Esophagus muscularis mucosa (tissue), 4 donors: ENCODE data around the gene METTL14. TPM values are rescaled to one million over a fixed set of nuclear protein-coding genes. Genes with fewer than 3 reads are reported as not detected.

Experiments
- DNase-seq: peaks from one replicate; pipeline ENCODE4 v3.0.0-alpha.2; 2017; ENCODE audit errors: extremely low spot score
- H3K27ac ChIP-seq, 4 donors: fragments of 200-600 bp; sonication (generic); replicated peaks in 1 of 4; 1 replicate in 3 of 4; 2 replicates in 1 of 4; pipeline ENCODE4 v1.5.1; 2016 to 2019; ENCODE audit warnings: mild to moderate bottlenecking in 1 of 4
- H3K27me3 ChIP-seq, 4 donors: fragments of 200-600 bp; sonication (generic); one replicate each; pipeline versions ENCODE4 v1.5.1 to v1.6.0; 2016 to 2019
- H3K36me3 ChIP-seq, 4 donors: fragments of 200-600 bp; sonication (generic); one replicate each; pipeline ENCODE4 v1.5.1; 2016 to 2019
- H3K4me1 ChIP-seq, 4 donors: fragments of 200-600 bp; sonication (generic); one replicate each; pipeline ENCODE4 v1.5.1; 2016 to 2019
- H3K4me3 ChIP-seq, 4 donors: fragments of 200-600 bp; sonication (generic); 1 replicate in 2 of 4; 2 replicates in 2 of 4; pipeline ENCODE4 v1.5.1; 2016 to 2019; ENCODE audit warnings: mild to moderate bottlenecking in 4 of 4, moderate library complexity in 1 of 4
- H3K9me3 ChIP-seq, 4 donors: fragments of 200-600 bp; sonication (generic); 1 replicate in 3 of 4; 2 replicates in 1 of 4; pipeline ENCODE4 v1.5.1; 2016 to 2019
- CTCF ChIP-seq, 3 experiments: fragments of 200-600 bp in 2 of 3; fragments of 450-650 bp in 1 of 3; sonication (generic) in 2 of 3; IDR thresholded peaks; one replicate each; pipeline ENCODE4 v1.5.1; 2017 to 2019; ENCODE audit warnings: antibody characterized with exemption in 3 of 3, mild to moderate bottlenecking in 2 of 3, moderate library complexity in 1 of 3
- EP300 ChIP-seq: sonication (generic); formaldehyde crosslinking; IDR thresholded peaks from one replicate; pipeline ENCODE4 v1.6.1; 2017; ENCODE audit warnings: antibody characterized with exemption
- POLR2A ChIP-seq: fragments of 450-650 bp; IDR thresholded peaks from one replicate; pipeline ENCODE4 v1.6.1; 2017; ENCODE audit warnings: antibody characterized with exemption, moderate library complexity, mild to moderate bottlenecking, low read depth
- POLR2AphosphoS5 ChIP-seq, 2 donors: sonication (generic); formaldehyde crosslinking; IDR thresholded peaks; one replicate each; pipeline ENCODE4 v1.6.1; 2017; ENCODE audit warnings: antibody characterized with exemption in 2 of 2
- WGBS: methylation state at CpG from one replicate; pipeline ENCODE4 v1.1.5; 2018; 5-methylcytosine and 5-hydroxymethylcytosine counted together
- intact Hi-C: fragments of 100-400 bp; cut with DNase I; formaldehyde crosslinking; loops from one replicate; pipeline ENCODE4 v1.15.1; 2023
- total RNA-seq, 4 donors: library from RNA; depleted of rRNA; stranded (reverse); fragments of >200 nt; gene quantifications; one replicate each; pipeline versions ENCODE4 v1.1.0 to v1.2.1, GENCODE V29; 2016

The METTL14 gene
- total RNA-seq, 4 donors from 2014 or later: 26.3 to 43.6 (median 29.5) TPM

GRCh38 chr4:118759481-118759880 lies 74.3 kb downstream of the METTL14 start:
- Histone ChIP-seq H3K4me3 (no peak overlapping the region), H3K36me3 (peaks cover 0 to 7% (median 2%) of the 10 kb centered on the region in 4 donors), H3K27me3 (no peaks in the 10 kb centered on the region), H3K27ac (peak overlapping the region; percentile 76 to 91 (median 82)), H3K9me3 (no peaks in the 10 kb centered on the region), H3K4me1 (peaks cover 59 to 100% (median 99%) of the 10 kb centered on the region in 4 donors)
- TF ChIP-seq POLR2AphosphoS5 (IDR thresholded peaks at IDR 0.05) (no peak), EP300 (no peak), POLR2A (no peak), CTCF (IDR thresholded peaks at IDR 0.05) (no peak)
- DNase-seq: no peak
- intact Hi-C loops: no loop called here
- 69% methylated on average over 2 of the region's 2 CpGs for WGBS

DNA sequence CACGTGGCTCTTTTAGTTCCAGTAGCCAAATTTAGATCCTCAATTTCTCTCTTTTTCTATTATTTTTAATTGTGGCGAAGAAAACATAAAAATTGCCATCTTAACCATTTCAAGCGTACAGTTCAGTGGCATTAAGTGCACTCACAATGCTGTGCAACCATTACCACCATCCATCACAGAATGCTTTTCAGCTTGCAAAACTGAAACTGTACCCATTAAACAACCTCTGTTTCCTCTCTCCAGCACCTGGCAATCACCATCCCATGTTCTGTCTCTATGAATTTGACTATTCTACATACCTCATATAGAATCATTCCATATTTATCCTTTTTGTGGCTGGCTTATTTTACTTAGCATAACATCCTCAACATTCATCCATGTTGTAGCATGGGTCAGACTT lies 74.9 kb downstream of the METTL14 start:
- Histone ChIP-seq H3K9me3 (no peaks in the 10 kb centered on the region), H3K4me1 (peaks cover 60 to 100% (median 97%) of the 10 kb centered on the region in 4 donors), H3K4me3 (no peak overlapping the region), H3K27ac (peak overlapping the region; percentile 76 to 91 (median 82)), H3K36me3 (peaks cover 0 to 10% (median 3%) of the 10 kb centered on the region in 4 donors), H3K27me3 (no peaks in the 10 kb centered on the region)
- DNase-seq: no peak
- 87% methylated on average over 3 of the region's 3 CpGs for WGBS
- intact Hi-C loops: loop anchor here (5.0 kb wide), 1 partner anchor 277 kb away; no protein-coding TSS in a partner anchor
- no peak for TF ChIP-seq POLR2AphosphoS5 (IDR thresholded peaks at IDR 0.05)

DNA sequence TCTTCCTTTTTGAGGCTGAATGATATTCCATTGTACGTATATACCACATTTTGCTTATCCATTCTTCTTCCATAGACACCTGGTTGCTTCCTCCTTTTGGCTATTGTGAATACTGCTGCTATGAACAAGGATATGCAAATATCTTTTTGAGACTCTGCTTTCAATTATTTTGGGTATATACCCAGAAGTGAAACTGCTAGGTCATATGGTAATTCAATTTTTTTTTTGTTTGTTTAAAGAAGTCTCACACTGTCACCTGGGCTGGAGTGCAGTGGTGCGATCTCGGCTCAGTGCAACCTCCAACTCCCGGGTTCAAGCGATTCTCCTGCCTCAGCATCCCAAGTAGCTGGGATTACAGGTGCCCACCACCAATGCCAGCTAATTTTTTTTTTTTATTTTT lies 75.3 kb downstream of the METTL14 start:
- H3K36me3 ChIP-seq: peaks cover 0 to 10% (median 3%) of the 10 kb centered on the region in 4 donors
- no peak for DNase-seq
- no peak for TF ChIP-seq POLR2AphosphoS5 (IDR thresholded peaks at IDR 0.05)
- TF ChIP-seq EP300: no peak
- no peak for TF ChIP-seq CTCF (IDR thresholded peaks at IDR 0.05)
- no peak for TF ChIP-seq POLR2A
- no peak overlapping the region for H3K4me3 ChIP-seq
- no peaks in the 10 kb centered on the region for H3K27me3 ChIP-seq
- H3K9me3 ChIP-seq: no peaks in the 10 kb centered on the region
- intact Hi-C loops: loop anchor here (5.0 kb wide), 1 partner anchor 277 kb away; no protein-coding TSS in a partner anchor
- WGBS: 97% methylated on average over 5 of the region's 5 CpGs
- peaks cover 57 to 100% (median 96%) of the 10 kb centered on the region in 4 donors for H3K4me1 ChIP-seq
- peak overlapping the region; percentile 76 to 91 (median 82) for H3K27ac ChIP-seq

- Histone ChIP-seq H3K4me3 (no peak overlapping the region), H3K9me3 (no peaks in the 10 kb centered on the region), H3K4me1 (peaks cover 57 to 100% (median 96%) of the 10 kb centered on the region in 4 donors), H3K27ac (peak overlapping the region; percentile 76 to 91 (median 82)), H3K36me3 (peaks cover 0 to 15% (median 6%) of the 10 kb centered on the region in 4 donors), H3K27me3 (no peaks in the 10 kb centered on the region)
- WGBS: 38% methylated on average over 2 of the region's 2 CpGs
- intact Hi-C loops: loop anchor here (5.0 kb wide), 1 partner anchor 276 kb away; no protein-coding TSS in a partner anchor
- no peak for TF ChIP-seq EP300
- no peak for TF ChIP-seq POLR2AphosphoS5 (IDR thresholded peaks at IDR 0.05)
- no peak for TF ChIP-seq CTCF (IDR thresholded peaks at IDR 0.05)
- TF ChIP-seq POLR2A: no peak
- no peak for DNase-seq
Measured at GRCh38 chr4:118761397-118762016, 76.3 kb downstream of the METTL14 start.

GRCh38 chr4:118762155-118762554 lies 77.0 kb downstream of the METTL14 start:
- WGBS: 63% methylated on average over 5 of the region's 5 CpGs
- Histone ChIP-seq H3K36me3 (peaks cover 3 to 21% (median 12%) of the 10 kb centered on the region in 4 donors), H3K4me1 (peaks cover 52 to 100% (median 95%) of the 10 kb centered on the region in 4 donors), H3K27ac (peak overlapping the region; percentile 76 to 91 (median 82)), H3K9me3 (no peaks in the 10 kb centered on the region), H3K4me3 (no peak overlapping the region), H3K27me3 (no peaks in the 10 kb centered on the region)
- DNase-seq: no peak
- intact Hi-C loops: loop anchor here (5.0 kb wide), 1 partner anchor 275 kb away; no protein-coding TSS in a partner anchor
- TF ChIP-seq POLR2AphosphoS5 (IDR thresholded peaks at IDR 0.05) (no peak), CTCF (IDR thresholded peaks at IDR 0.05) (no peak), EP300 (no peak), POLR2A (no peak)
